Measurements from ENCODE around the gene VPS35L.

DNA sequence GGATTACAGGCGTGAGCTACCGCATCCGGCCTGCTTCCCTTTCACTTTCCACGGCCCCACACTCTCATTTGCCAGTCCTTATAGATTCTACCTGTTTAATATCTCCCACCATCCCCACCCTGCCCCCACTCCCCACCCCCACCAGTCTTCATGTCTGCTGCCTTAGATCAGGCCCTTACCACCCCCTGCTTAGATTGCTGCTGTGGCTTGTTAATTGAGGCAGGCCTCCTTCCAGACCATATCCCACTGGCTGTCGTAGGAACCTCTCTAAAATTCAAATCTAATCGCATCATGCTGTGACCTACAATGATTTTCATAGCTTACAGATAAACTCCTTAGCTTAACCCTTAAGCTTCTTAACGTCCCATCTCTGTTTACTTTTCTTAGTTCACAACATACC lies 167.5 kb downstream of the VPS35L start:
- TF ChIP-seq, protein P1, sequence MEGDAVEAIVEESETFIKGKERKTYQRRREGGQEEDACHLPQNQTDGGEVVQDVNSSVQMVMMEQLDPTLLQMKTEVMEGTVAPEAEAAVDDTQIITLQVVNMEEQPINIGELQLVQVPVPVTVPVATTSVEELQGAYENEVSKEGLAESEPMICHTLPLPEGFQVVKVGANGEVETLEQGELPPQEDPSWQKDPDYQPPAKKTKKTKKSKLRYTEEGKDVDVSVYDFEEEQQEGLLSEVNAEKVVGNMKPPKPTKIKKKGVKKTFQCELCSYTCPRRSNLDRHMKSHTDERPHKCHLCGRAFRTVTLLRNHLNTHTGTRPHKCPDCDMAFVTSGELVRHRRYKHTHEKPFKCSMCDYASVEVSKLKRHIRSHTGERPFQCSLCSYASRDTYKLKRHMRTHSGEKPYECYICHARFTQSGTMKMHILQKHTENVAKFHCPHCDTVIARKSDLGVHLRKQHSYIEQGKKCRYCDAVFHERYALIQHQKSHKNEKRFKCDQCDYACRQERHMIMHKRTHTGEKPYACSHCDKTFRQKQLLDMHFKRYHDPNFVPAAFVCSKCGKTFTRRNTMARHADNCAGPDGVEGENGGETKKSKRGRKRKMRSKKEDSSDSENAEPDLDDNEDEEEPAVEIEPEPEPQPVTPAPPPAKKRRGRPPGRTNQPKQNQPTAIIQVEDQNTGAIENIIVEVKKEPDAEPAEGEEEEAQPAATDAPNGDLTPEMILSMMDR (conservative IDR thresholded peaks at IDR 0.05) = no peak
- no peak for TF ChIP-seq EZH2 (IDR thresholded peaks at IDR 0.05; ENCODE audit: low read depth)
